GM10248 (cell line): ENCODE measurements around the gene GNS.
"Not testable (repeated sequence)": the region's sequence is repeated elsewhere in the genome, so short reads cannot be mapped to it uniquely, and the experiment has no call there.

Experiments used
- CTCF ChIA-PET: fragments of 300-600 bp; sonication (Branson Sonifier 250); formaldehyde crosslinking; extraction: SDS; loops from one replicate; lab custom pipeline; 2021; ENCODE audit warnings: antibody characterized with exemption; lab: Yijun Ruan, JAX
- POLR2A ChIA-PET: fragments of 350-650 bp; sonication (Branson Sonifier 250); formaldehyde crosslinking; extraction: SDS; loops from one replicate; lab custom pipeline; 2020; ENCODE audit warnings: antibody characterized with exemption; lab: Yijun Ruan, JAX
- DNase-seq: peaks from one replicate; pipeline ENCODE4 v3.0.0; 2012; ENCODE audit errors: extremely low spot score
- CTCF ChIP-seq: IDR thresholded peaks from 2 replicates; pipeline ENCODE4 v1.5.1; 2012; ENCODE audit warnings: mild to moderate bottlenecking, low read depth; ENCODE audit errors: extremely low read depth, missing control alignments, control extremely low read depth

Gene GNS

GRCh38 chr12:64781280-64782190 is 22.3 kb upstream of the GNS start:
- ChIA-PET CTCF (interaction anchor here (0.8 to 4.5 kb wide), 4 partner anchors 15 to 232 kb away, joined by 3 to 40 read pairs (median 3); no protein-coding TSS in a partner anchor), POLR2A (no interaction called here)
- TF ChIP-seq CTCF = no peak
- DNase-seq = no peak

GRCh38 chr12:64780531-64781279 is 21.5 kb upstream of the GNS start:
- TF ChIP-seq CTCF = no peak
- POLR2A ChIA-PET = no interaction called here
- peak; percentile 47 for DNase-seq
- CTCF ChIA-PET = interaction anchor here (0.6 to 4.5 kb wide), 9 partner anchors 10 to 1928 kb away, joined by 3 to 40 read pairs (median 3); no protein-coding TSS in a partner anchor

- ChIA-PET POLR2A (no interaction called here), CTCF (interaction anchor here (0.6 to 4.5 kb wide), 10 partner anchors 9 to 1929 kb away, joined by 3 to 40 read pairs (median 3); no protein-coding TSS in a partner anchor)
- TF ChIP-seq CTCF = no peak
- DNase-seq = no peak
These were observed 20.9 kb upstream of the GNS start for GRCh38 chr12:64780132-64780530.

GRCh38 chr12:64779354-64779974 is 20.3 kb upstream of the GNS start:
- no peak for TF ChIP-seq CTCF
- ChIA-PET CTCF (interaction anchor here (0.9 to 4.5 kb wide), 8 partner anchors 8 to 1930 kb away, joined by 3 to 40 read pairs (median 3); no protein-coding TSS in a partner anchor), POLR2A (no interaction called here)
- DNase-seq = no peak

GRCh38 chr12:64775147-64775736 is 16.0 kb upstream of the GNS start:
- DNase-seq, POLR2A ChIA-PET: not testable (repeated sequence)
- CTCF ChIA-PET = interaction anchor here (1.3 to 1.6 kb wide), 2 partner anchors 21 to 26 kb away, joined by 5 to 6 read pairs; no protein-coding TSS in a partner anchor

- DNase-seq = no peak
- POLR2A ChIA-PET = no interaction called here
- TF ChIP-seq CTCF = no peak
- CTCF ChIA-PET = no interaction called here
These were observed 14.2 kb upstream of the GNS start for GRCh38 chr12:64773386-64773785.
